ENCODE measurements around the gene BBOX1. TPM values are rescaled to one million over a fixed set of nuclear protein-coding genes. Genes with fewer than 3 reads are reported as not detected.
"Not testable (repeated sequence)": the region's sequence is repeated elsewhere in the genome, so short reads cannot be mapped to it uniquely, and the experiment has no call there.

Gene BBOX1, protein sequence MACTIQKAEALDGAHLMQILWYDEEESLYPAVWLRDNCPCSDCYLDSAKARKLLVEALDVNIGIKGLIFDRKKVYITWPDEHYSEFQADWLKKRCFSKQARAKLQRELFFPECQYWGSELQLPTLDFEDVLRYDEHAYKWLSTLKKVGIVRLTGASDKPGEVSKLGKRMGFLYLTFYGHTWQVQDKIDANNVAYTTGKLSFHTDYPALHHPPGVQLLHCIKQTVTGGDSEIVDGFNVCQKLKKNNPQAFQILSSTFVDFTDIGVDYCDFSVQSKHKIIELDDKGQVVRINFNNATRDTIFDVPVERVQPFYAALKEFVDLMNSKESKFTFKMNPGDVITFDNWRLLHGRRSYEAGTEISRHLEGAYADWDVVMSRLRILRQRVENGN
- not detected in 2 replicates for total RNA-seq (2014; rRNA removed; shearing (Covaris generic))
- not detected in 2 replicates for polyA plus RNA-seq (2015; cell fraction: cytosol; rRNA removed)
- not detected in 2 replicates for polyA plus RNA-seq (2015; cell fraction: nucleus; rRNA removed)

DNA sequence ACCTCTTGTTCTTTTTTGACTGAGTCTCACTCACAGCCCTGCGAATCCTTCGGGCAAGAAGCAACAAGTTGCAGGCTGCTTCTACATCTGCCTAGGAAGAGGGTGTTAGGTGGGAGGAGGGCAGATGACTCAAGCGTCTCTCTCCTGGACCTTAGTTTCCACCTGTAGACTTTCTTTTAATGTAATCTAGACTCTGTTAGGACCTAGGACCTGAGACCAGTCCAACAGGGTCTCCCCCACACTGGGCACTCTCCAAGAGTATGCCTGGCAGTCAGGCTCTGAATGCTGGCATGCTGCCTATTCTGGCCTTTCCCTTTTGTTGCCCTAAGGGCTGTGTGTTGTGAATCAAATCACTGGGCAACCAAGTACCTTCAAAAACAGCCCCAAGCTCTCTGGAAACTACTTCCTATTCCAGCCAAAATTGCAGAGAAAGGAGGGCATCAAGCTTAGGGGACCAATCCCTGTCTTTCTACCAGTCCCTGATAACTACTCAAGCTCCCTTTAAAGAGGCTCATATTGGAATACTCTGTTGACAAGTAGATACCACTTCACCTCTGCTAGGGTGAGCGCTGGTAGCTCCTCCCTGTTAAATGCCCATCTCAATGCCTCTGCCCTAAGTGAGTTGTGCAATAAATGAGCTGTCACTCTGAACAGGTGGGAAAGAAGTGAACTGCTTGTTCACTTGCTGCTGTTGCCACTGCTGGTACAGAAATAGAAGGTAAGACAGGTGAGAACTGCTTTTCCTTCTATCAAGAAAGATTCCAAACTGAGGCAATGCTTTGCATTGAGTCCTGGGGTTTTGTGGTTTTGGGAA lies at the start of gene BBOX1:
BBOX1 (plus strand) TSS at position 514 of the 814 bp plus-strand sequence. CDS start 14,616 bp downstream, outside the sequence.
- in situ Hi-C loops (cut with HindIII; ENCODE audit: low pct_unique_long_range_greater_than_20kb, low sequenced_read_pairs) = no loop called here
- no peak for DNase-seq (ENCODE audit: low read depth, low spot score)

DNA sequence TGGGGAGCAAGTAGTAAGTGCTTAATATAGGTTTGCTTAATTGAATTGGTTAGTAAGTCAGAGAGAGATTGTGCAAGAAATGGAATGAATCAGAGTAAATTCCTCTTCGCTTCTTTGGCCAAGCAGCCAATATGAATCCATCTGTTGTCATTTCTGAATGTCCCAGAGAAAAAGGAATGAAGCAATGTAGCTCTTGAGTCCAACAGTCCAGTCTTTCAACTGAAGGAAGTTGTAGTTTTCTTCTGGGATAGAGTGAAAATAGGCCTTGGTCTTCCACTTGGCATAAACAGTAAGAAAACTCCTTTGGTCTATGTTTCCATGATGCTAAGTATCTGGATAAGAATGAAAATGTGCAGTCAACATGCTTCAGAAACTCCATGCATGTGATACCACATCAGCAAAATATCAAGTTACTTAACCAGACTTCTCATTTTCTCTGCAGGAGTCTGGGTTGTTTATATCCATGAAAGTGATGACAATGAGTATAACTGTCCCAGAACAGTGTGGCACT lies 48.5 kb upstream of the BBOX1 start:
- in situ Hi-C loops (cut with HindIII; ENCODE audit: low pct_unique_long_range_greater_than_20kb, low sequenced_read_pairs) = no loop called here
- no peak for DNase-seq (ENCODE audit: low read depth, low spot score)

DNA sequence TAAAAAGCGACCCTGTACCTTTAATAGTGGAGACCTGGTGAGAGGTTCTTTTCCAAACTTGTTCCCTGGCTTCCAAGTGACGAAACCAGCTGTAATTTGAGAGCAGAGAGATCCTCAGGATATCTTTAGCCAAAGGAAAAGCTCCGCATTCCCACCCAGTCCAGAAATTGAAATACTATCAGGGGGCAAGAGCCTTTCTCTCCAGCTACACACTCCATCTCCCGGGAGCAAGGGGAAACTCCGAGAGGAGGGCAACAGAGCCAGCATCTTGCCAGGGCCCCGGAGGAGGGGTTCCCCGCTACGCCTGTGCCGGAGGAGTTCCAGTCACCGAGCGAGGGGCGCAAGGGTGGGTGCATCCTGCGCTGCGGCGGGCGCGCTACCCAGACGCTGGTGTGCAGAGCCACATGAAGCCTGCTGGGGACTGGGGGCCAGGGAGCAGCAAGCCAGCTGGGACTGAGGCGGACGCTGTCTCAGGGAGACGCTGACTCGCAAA lies 46.6 kb upstream of the BBOX1 start, which contains the start of gene FIBIN:
FIBIN (plus strand) TSS at position 148 of the 493 bp plus-strand sequence. CDS start 415 bp downstream, outside the sequence.
- in situ Hi-C loops (cut with HindIII; ENCODE audit: low pct_unique_long_range_greater_than_20kb, low sequenced_read_pairs) = no loop called here
- no peak for DNase-seq (ENCODE audit: low read depth, low spot score)

DNA sequence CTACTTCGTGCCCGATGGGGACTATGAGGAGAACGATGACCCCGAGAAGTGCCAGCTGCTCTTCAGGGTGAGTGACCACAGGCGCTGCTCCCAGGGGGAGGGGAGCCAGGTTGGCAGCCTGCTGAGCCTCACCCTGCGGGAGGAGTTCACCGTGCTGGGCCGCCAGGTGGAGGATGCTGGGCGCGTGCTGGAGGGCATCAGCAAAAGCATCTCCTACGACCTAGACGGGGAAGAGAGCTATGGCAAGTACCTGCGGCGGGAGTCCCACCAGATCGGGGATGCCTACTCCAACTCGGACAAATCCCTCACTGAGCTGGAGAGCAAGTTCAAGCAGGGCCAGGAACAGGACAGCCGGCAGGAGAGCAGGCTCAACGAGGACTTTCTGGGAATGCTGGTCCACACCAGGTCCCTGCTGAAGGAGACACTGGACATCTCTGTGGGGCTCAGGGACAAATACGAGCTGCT lies 46.0 kb upstream of the BBOX1 start:
- in situ Hi-C loops (cut with HindIII; ENCODE audit: low pct_unique_long_range_greater_than_20kb, low sequenced_read_pairs) = no loop called here

DNA sequence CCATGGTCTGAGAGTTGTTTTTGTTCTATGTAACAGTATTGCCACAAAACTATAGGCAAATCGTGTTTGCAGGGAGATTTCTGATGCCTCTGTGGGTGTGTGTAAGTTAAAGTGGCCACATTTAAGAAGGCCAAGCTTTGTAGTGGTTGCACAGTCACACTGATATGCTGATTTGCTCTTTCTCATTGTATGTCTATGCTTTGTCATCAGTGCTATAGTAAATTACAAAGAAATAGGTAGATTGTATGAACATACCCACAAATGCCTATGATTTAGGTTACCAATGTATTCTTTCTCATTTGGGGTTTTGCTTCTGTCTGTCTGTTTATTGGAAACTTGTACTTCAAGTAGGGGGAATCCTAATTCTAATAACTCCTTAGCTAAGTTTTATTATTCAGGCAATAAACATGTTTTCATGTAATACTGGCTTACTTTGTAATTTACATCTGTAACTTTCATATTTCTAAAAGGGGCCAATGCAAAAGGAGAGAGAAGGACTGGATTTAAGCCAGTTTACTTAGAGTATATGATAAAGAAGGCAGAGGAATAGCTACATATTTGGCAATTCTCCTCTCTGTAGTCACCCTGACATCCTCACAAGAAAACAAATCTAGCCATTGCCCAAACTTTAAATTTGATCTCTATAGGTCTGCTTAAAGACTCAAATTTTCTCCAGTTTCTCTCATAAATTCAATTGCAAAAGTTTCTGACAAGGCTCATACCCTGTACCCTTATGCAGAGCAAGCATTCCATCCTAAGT lies 44.7 kb upstream of the BBOX1 start:
- DNase-seq (ENCODE audit: low read depth, low spot score) = no peak
- in situ Hi-C loops (cut with HindIII; ENCODE audit: low pct_unique_long_range_greater_than_20kb, low sequenced_read_pairs) = no loop called here

More for the DNA sequence above, 46.0 kb upstream of the BBOX1 start:
- no peak for DNase-seq (ENCODE audit: low read depth, low spot score)

DNA sequence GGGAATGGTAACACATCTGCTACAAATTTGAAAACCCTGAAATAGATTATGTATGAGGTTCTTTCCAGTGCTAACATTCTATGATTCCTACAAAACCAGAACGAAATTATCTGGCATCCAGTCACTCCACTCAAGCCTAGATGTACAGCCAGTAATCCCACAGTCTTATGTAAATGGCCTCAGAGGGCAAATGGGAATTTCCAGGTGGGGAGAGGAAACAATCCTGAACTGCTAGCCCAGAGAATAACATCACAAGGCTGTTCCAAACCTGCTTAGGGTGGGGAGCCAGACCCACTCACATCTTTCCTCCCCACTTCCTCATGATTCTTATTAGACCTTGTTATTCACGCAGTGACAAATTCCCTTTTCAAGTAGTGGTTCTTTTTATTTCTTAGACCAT lies 43.2 kb upstream of the BBOX1 start:
- in situ Hi-C loops (cut with HindIII; ENCODE audit: low pct_unique_long_range_greater_than_20kb, low sequenced_read_pairs) = no loop called here
- no peak for DNase-seq (ENCODE audit: low read depth, low spot score)

DNA sequence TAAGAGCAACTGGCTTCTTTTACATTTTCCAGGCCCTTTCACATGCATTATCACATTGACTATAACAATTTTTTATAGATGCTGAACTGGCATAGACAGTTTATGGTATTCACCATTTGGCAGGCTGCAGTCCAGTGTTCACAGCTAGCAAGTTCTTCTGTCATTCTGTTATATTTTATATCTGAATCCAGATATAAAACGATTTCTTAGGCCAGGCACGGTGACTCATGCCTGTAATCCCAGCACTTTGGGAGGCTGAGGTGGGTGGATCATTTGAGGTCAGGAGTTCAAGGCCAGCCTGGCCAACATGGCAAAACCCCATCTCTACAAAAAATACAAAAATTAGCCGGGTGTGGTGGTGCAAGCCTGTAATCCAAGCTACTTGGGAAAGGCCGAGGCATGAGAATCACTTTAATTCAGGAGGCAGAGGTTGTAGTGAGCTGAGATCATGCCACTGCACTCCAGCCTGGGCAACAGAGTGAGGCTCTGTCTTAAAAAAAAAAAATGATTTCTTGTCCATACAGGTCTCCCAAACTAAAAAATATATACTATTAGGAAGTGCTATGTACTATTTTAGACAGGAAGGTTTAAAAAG lies 39.4 kb upstream of the BBOX1 start:
- DNase-seq (ENCODE audit: low read depth, low spot score); in situ Hi-C loops (cut with HindIII; ENCODE audit: low pct_unique_long_range_greater_than_20kb, low sequenced_read_pairs): not testable (repeated sequence)

DNA sequence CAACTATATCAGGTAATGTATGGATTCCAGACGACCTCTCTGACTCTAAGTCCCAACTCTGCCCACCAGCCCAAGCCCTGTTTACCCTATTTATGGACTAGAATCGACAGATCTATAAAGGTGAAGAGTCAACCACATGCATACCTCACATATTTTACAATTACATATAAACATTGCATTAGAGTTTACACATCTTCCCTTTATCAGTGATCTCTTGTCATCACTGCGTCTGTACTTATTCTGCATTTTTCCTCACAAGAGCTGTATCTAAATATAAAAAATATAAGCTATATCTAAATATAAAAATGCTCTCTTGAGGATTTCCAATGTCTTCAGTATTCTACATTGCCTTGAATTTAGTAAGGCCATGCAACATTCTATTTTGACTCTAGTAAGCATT lies 38.2 kb upstream of the BBOX1 start:
- in situ Hi-C loops (cut with HindIII; ENCODE audit: low pct_unique_long_range_greater_than_20kb, low sequenced_read_pairs) = no loop called here
- DNase-seq (ENCODE audit: low read depth, low spot score) = no peak

DNA sequence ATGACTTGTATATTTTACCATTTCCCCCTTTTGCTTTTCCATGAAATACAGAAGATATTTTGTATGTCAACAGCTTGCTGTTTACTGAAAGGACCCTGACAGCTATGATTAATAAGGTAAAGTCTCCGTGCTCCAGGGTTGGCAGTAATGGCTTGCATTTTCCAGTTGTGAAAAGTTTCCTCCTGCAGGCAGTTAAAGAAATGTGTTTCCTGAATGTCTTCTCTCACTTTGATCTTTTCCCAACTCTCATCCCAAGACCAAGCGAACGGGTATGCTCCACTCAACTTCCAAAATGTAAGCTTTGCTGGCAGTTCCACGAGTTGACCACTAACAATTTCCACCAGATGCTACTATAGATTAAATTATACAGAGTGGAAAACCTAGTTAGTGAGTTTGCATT lies 37.8 kb upstream of the BBOX1 start:
- in situ Hi-C loops (cut with HindIII; ENCODE audit: low pct_unique_long_range_greater_than_20kb, low sequenced_read_pairs) = no loop called here
- DNase-seq (ENCODE audit: low read depth, low spot score) = no peak

DNA sequence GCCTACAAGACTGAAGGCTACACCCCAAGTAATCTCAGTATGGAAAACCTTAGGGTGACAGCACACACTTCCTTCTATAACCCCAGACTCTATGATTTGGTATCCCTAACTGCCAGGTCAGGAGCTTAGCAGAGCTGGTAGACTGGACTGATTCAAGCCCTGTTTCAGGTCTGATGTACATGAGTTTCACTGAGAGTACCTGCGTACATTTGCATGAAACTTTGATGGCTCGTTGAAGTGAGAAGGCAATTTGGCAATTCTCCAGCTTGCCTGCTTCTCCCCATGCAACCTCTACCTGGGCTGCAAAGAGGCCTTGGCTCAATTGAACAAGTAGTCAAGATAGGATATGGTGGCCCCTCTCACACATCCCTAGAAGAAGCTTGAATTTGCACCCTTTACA lies 36.5 kb upstream of the BBOX1 start:
- no peak for DNase-seq (ENCODE audit: low read depth, low spot score)
- in situ Hi-C loops (cut with HindIII; ENCODE audit: low pct_unique_long_range_greater_than_20kb, low sequenced_read_pairs) = no loop called here

DNA sequence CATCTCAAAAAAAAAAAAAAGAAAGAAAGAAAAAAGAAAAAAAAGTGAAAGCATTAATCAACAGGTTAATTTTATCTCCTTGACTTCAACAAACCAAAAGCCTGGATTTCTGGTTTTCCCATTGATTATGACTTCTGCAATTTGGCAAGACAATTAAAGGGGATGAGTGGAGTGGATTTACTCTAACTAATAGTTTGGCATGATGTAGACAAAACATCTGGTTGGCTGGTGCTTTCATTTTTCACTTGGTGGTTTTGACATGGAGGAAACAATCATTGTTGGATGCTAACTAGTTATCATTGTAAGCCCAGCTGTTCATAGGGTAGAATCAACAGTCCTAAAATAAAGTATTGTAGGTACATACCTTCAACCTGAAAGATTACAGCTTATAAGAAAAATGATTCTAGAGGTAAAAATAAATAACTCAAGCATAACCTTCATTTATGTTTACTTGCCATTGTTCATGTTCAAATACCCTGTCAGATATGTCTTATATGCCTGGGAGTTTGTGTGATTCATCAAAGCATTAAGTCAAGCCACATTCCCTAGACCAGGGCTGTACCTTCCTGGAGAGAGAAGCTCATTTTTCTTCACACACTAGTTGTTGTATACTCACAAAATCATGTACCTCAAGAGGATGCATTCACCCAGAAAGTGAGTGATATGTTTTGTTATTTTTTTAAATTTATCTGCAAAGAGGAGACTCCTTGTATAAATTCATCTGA lies 31.6 kb upstream of the BBOX1 start:
- DNase-seq (ENCODE audit: low read depth, low spot score) = no peak
- in situ Hi-C loops (cut with HindIII; ENCODE audit: low pct_unique_long_range_greater_than_20kb, low sequenced_read_pairs) = no loop called here

DNA sequence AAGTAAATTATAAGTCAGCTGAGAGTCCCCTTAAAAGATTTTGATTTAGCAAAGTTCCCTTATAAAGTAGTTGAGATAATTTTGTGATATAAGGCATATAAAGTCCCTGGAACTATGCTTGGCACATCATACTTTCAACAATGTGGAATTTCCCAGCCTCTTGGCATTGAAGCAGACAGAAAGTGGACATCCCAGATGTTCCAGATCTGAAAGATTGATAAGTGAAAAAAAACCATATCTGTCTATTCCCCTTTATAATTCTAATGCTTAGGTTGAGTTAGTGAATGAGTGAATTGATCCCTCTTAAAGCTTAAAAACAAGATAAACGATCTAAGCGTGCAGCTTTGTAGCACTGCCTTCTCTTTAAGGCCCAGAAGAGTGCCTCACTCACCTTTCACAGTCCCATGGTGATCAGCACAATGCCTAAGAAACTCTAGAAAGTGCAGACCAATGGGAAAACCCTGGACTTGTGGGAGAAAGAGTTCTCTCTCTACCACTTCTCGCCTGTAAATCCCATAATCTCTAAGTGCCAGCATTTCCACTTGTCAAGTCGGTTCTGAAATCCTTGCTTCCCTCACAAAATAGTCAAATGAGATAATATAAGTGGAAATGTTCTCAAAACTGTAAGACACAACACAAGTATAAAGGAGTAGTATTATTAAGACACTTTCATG lies 28.9 kb upstream of the BBOX1 start:
- in situ Hi-C loops (cut with HindIII; ENCODE audit: low pct_unique_long_range_greater_than_20kb, low sequenced_read_pairs) = no loop called here
- no peak for DNase-seq (ENCODE audit: low read depth, low spot score)

DNA sequence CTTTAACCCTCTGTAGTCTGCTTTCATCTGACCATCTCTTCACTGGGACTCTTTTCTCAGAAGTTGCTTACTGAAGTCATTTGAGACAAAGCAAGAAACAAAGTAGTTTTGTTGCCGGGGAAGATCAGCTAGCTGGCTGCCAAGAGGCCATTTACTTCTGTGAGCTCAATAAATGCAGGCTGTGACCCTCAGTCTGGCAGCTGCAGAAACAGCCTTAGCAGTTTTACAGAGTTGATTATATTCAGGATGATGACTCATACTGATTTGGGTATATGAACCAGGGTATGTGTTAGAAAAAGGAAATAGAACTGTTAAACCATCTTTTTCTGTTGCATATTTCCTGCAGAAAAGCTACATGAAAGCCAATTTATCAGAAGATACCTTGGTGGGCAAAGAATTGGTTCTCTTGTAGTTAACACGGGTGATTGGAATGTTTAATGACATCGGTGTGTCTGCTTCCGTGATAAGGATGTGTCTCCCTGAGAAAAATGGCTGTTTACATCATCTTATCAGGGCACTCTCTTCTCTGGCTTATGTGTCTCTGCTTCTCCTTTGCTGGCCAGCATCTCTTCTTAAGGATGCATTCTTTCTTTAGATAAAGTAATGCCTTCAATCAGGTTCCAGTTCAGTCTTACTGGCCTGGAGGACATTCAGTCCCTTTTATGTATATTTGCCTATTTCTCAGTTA lies 28.2 kb upstream of the BBOX1 start:
- in situ Hi-C loops (cut with HindIII; ENCODE audit: low pct_unique_long_range_greater_than_20kb, low sequenced_read_pairs) = no loop called here
- peak; percentile 2 for DNase-seq (ENCODE audit: low read depth, low spot score)

DNA sequence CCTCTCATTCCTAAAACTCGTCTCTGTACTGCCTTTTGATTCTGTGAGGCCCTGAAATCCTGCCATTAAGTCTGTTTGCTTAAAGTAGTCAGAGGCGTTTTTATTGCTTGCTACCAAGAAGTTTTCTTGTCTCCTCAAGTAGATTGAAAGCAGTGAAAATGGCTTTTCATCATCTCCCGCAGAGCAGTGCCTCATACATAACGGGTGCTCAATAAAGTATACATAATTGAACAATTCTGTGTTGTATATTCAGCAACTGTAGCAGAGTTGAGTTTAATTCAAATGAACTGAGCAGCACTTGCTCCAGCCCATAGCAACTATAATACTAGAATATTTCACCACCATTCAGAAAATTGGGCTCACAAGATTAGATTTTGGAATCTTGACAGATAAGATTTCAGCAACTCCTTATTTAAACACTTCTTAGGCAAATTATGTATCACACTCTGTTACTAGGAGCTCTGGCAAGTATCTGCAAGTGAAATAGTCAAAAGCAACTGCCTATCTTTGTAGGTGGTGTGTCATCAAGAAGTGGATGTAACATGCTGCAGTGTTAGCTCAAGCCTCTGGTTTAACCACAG lies 26.7 kb upstream of the BBOX1 start:
- DNase-seq (ENCODE audit: low read depth, low spot score) = no peak
- in situ Hi-C loops (cut with HindIII; ENCODE audit: low pct_unique_long_range_greater_than_20kb, low sequenced_read_pairs) = no loop called here

DNA sequence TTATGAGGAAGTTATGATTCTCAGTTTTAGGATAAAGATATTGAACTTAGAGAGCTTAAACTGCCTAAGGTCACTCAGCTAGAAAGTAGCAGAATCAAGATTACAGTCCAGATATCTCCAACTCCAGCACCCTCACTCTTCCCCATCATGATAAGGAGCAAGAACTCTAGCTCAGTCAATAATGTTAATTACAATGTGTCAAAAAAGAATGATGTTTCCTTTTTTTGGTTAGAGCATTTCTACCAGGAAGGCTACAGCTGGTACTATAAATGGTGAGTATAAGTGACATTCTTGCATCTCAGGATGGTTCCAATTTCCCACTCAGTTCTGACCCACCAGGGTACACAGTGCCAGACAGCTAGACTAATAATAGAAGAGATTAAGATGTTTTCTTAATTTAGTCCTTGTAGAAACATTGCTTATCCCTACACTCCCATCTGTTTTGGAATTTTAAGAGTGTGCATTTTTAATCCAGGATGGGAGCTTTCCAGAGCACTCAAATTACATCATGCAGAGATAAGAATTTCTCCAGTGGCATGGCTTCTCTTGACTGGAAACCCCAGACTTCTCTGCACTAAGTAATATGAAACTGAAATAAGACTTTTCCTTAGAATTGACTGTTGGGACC lies 21.6 kb upstream of the BBOX1 start:
- in situ Hi-C loops (cut with HindIII; ENCODE audit: low pct_unique_long_range_greater_than_20kb, low sequenced_read_pairs) = no loop called here

More for the DNA sequence above, 21.6 kb upstream of the BBOX1 start:
- DNase-seq (ENCODE audit: low read depth, low spot score) = no peak

All from SK-MEL-5 (cell line).